G401 (cell line): Measurements from ENCODE around the gene NDOR1. TPM values are rescaled to one million over a fixed set of nuclear protein-coding genes. Genes with fewer than 3 reads are reported as not detected.

Experiments used
- DNase-seq: peaks from one replicate; pipeline ENCODE4 v3.0.0-alpha.2; 2015; ENCODE audit warnings: low spot score
- in situ Hi-C: cut with HindIII; loops from 2 replicates; pipeline ENCODE4 v1.10.0; 2016; ENCODE audit warnings: low sequenced_read_pairs, mixed read lengths
- total RNA-seq: library from RNA; depleted of rRNA; stranded (reverse); fragments of >200 nt; shearing (Covaris generic); gene quantifications from 2 replicates; pipeline ENCODE4 v1.2.3, GENCODE V29; 2014

NDOR1 gene
- total RNA-seq, 1 experiment from 2014 or later: 6.4 TPM

DNA sequence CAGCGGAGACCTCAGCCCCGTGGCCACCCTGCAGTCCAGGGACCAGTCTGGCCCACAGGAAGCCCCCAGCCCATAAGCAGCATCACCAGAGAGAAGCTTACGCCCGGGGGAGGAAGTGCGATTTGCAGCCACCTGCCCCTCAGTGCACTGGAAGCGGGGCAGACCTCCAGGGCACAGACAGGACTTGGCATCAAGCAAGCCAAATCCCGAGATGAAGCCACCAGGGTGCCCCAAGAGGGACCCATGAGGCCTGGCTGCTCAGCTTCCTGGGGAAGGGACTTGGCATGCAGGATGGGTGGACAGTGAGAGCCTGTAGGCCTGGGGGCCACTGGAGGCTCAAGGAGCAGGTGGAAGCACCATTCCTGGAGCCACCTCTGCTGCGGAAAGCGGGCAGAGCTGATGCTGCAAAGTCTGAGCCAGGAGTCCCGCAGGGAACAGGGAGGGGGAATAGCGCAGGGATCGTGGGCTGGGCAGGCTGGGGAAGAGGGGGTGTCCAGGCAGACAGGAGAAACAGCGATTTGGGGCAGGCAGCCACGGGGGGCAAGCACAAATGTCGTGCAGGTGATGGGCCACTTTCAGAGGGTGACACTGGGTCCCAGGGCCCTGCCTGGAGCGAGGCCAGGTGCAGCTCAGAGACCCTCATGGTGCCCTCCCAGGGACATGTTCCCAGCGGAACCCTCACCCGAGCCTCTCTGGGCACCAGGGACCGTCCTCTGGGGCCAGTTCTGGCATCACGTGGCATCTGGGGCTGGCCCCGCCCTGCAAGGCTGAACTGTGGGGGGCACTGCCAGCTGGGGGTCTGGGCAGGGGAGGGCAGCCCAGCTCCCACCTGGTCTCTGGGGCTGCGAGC lies 38.9 kb upstream of the NDOR1 start:
- DNase-seq: peak; percentile 73

GRCh38 chr9:137167277-137167746 lies 38.2 kb upstream of the NDOR1 start:
- DNase-seq: peak; percentile 45
- in situ Hi-C loops: loop anchor here (25.0 kb wide), 1 partner anchor 230 kb away; the partner anchor contains the start of genes C8G and FBXW5

More for the DNA sequence above, 38.9 kb upstream of the NDOR1 start:
- in situ Hi-C loops: loop anchor here (25.0 kb wide), 1 partner anchor 229 kb away; the partner anchor contains the start of genes C8G and FBXW5

GRCh38 chr9:137167747-137168572 lies 37.5 kb upstream of the NDOR1 start:
- in situ Hi-C loops: loop anchor here (25.0 kb wide), 1 partner anchor 231 kb away; the partner anchor contains the start of genes C8G and FBXW5
- peak; percentile 51 for DNase-seq

GRCh38 chr9:137168573-137168903 lies 37.0 kb upstream of the NDOR1 start:
- no peak for DNase-seq
- in situ Hi-C loops: loop anchor here (25.0 kb wide), 1 partner anchor 231 kb away; the partner anchor contains the start of genes C8G and FBXW5

DNA sequence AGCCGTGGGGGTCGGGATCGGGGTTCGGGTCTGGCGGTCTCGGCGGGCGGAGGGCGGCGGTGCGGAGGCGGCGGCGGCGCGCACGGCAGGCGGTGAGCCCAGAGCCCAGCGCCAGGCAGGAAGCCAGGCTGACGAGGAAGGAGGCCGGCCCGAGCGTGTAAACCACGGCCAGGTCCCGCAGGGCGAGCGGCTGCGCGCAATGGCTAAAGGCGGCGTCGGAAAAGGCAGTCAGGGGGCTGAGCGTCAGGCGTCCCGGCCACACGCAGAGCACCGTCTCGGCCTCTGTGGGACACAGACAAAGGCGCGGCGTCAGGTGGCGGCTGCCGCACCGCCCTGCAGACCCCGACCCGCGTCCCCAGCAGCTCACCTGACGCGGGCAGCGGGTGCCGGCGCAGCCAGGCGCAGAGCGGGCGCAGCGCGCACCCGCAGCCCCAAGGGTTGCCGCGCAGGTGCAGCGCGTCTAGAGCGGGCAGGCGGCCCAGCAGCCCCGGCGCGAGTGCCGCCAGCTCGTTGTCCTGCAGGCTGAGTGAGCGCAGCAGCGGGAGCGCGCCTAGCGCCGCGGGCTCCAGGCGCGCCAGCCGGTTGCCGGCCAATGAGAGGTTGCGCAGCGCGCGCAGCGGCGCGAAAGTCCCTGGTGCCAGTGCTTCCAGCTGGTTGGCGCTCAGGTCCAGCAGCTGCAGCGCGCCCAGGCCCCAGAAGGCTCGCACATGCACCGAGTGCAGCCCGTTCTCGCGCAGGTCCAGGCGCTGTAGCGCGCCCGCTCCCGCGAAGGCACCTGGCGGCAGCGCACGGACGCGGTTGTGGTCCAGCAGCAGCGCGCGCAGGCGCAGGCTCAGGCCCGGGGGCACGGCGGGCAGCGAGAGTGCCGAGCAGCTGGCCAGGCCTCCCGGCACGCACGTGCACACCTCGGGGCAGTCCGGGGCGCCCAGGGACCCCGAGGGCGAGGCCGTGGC lies 36.3 kb upstream of the NDOR1 start:
- peak; percentile 76 for DNase-seq
- in situ Hi-C loops: loop anchor here (25.0 kb wide), 1 partner anchor 232 kb away; the partner anchor contains the start of genes C8G and FBXW5

GRCh38 chr9:137169896-137170358 lies 35.6 kb upstream of the NDOR1 start, which contains the start of gene LRRC26:
LRRC26 (minus strand) TSS chr9:137170051; CDS start chr9:137169943, 108 bp downstream.
- in situ Hi-C loops: loop anchor here (25.0 kb wide), 1 partner anchor 233 kb away; the partner anchor contains the start of genes C8G and FBXW5

DNA sequence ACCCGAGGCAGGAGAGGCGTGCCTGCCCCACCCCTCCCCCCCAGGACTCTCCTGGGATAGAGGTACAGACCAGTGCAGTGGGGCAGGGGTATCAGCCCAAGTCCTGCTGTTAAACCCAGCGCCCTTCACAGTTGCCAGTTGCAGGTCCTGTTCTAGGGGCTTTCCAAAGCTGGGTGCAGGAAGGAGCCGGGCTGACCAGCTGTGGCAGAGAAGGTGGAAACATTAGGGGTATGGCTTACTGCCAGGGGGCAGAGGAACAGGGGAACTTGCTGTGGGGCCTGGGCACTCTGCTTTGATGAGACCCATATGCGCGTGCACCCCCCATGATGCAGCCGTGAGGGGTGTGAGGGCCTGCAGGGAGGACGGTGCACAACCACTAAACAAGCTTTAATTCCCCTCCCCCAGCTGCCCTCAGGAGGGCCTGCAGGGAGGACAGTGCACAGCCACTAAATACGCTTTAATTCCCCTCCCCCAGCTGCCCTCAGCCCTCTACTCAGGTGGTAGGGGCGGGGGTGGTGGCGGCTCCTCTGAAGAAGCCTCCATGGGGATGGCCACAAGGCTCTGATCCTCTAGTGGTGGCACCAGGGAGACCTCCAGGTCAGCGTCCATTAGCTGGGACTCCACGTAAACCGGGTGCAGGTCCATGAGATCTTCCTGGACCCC lies 34.9 kb upstream of the NDOR1 start:
- no peak for DNase-seq
- in situ Hi-C loops: loop anchor here (25.0 kb wide), 1 partner anchor 233 kb away; the partner anchor contains the start of genes C8G and FBXW5

More at GRCh38 chr9:137169896-137170358, 35.6 kb upstream of the NDOR1 start, which contains the start of gene LRRC26:
- DNase-seq: no peak

- in situ Hi-C loops: loop anchor here (25.0 kb wide), 1 partner anchor 234 kb away; the partner anchor contains the start of genes C8G and FBXW5
- DNase-seq: no peak
Measured at GRCh38 chr9:137171149-137171900, 34.2 kb upstream of the NDOR1 start.

- in situ Hi-C loops: loop anchor here (25.0 kb wide), 1 partner anchor 236 kb away; the partner anchor contains the start of genes C8G and FBXW5
- DNase-seq: peak; percentile 54
Measured at GRCh38 chr9:137172901-137173795, 32.4 kb upstream of the NDOR1 start.

DNA sequence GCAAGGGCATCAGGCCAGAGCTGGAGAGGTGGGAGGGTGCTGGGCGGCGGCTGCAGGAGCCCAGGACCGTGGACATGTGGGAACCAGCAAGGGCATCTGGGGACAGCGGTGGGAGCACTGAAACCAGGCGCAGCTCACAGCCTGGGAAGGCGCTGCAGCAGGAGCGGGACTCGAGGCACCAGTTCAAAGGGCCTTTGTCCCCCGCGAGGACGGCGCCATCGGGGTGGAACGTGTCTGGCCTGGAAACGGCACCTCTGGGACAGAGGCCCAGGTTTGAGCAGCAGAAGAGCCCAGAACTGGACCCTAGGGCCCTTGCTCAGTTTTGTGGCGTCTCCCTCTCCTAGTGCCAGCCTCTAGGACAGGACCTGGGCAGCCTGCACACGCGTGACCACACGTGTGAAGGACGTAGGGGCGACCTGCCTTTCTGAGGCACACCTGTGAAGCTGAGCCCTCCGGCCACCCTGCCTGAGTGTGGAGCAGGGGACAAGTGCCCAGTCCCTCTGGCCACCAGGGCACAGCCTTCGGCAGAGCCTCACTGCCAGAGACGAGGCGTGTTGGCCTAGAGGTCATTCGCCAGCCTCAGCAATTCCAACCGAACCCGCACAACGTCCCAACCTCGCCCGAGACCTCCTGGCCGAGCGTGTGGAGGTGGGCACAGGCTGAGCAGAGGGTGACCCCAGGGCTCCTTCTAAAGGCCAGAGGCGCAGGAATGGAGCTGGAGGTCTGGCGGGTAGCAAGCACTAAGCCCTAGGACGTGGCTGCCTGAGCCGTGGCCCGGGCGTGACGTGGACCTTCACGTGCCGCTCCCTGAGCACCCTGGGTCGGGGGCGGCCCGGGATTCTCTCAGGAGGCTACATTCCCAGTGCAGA lies 31.5 kb upstream of the NDOR1 start:
- no peak for DNase-seq
- in situ Hi-C loops: loop anchor here (25.0 kb wide), 1 partner anchor 237 kb away; the partner anchor contains the start of genes C8G and FBXW5

GRCh38 chr9:137174722-137175293 lies 30.7 kb upstream of the NDOR1 start:
- DNase-seq: peak; percentile 67
- in situ Hi-C loops: loop anchor here (25.0 kb wide), 1 partner anchor 238 kb away; the partner anchor contains the start of genes C8G and FBXW5

- DNase-seq: no peak
- in situ Hi-C loops: no loop called here
Measured at GRCh38 chr9:137175345-137175961, 30.0 kb upstream of the NDOR1 start.

- DNase-seq: peak; percentile 87
- in situ Hi-C loops: no loop called here
Measured at GRCh38 chr9:137176302-137177182, 29.0 kb upstream of the NDOR1 start.
